ENCODE results near the gene WDR82. TPM values are rescaled to one million over a fixed set of nuclear protein-coding genes. Genes with fewer than 3 reads are reported as not detected.

WDR82 gene, protein sequence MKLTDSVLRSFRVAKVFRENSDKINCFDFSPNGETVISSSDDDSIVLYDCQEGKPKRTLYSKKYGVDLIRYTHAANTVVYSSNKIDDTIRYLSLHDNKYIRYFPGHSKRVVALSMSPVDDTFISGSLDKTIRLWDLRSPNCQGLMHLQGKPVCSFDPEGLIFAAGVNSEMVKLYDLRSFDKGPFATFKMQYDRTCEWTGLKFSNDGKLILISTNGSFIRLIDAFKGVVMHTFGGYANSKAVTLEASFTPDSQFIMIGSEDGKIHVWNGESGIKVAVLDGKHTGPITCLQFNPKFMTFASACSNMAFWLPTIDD
- 73.5 and 90.8 TPM in 2 replicates for total RNA-seq

DNA sequence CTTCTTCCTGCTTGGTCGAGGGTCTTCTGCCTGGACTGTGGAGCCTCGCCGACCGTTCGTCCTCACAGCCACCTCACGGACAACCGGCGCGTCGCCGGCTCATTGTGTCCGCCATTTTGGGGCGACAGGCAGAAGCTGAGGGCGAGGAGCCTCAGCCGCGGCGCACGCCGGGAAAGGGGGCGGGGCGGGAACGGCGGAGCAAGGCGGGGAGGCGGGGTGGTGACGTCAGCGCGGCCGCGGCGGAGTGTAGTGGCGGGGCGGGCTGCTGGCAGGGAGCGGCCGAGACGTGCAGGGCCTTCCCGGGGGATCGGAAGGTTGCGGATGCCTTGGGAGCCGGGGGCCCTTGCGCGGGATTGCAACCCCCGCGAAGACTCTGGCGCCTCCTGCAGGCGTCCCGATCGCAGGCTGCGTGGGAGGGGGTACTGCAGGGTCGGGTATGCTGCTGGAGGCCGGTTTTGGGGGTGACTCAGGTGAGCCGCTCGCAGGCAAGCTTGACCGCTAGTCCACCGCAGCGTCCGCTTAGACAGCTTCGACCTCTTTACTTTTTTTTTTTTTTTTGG is at the start of gene WDR82:
TSS of gene WDR82 (minus strand) at position 140 of the 560 bp plus-strand sequence. CDS start 288 bp downstream, outside the sequence.
- peak; percentile 66 for DNase-seq (ENCODE audit: low read depth)

DNA sequence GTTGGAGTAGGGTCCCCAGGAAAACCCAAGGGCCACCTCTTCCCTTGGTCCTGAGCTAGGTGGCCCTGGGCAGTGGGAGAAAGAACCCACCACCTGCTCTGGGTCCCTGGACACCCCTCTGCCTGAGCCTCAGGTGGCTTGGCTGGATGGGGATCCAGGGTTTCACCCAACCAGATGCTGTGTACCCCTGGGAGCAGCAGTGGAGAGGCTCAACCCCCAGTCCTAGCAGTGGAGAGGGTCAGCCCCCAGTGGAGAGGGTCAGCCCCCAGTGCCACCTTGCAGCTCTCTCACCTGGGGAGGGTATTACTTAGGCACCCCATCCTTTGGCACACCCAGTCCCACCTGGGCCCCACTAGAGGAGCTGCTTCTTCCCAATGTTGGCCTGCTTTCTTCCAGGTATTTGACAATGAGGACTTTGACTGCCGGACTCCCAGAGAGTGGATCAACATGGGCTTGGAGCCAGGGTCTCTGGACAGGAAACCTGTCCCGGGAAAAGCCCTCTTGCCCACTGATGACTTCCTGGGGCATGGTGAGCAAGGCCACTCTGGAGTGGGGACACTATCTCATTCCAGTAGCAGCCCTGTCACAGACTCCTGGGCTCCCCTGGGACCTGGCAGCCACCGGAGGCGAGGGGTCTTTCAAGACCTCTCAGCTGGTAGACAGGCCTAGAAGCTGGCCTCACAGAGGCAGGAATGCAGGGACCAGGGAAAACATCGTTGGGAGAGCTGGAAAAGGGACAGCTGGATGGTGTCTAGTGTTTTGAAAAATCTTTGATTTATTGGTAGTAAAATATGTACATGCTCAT is 49.2 kb upstream of the WDR82 start:
- DNase-seq (ENCODE audit: low read depth), result no peak

DNA sequence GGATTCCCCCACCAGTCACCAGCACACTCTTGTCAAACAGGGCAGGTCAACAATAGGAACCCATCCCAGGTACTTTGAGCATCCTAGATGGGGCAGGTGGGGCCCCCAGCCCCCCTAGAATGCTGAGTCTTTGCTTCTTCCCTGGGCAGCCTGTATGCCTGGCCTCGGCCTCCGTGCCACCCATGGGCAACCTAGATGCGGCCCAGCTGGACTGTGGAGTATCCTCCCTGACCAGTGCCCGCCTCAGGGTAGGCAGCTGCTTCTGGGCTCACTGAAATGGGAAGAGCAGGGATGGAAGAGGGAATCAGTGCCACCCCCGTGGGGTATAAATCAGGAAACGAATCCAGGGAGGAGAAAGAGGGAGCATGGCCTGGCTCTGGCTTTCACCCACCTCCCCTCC is 48.5 kb upstream of the WDR82 start:
- no peak for DNase-seq (ENCODE audit: low read depth)

DNA sequence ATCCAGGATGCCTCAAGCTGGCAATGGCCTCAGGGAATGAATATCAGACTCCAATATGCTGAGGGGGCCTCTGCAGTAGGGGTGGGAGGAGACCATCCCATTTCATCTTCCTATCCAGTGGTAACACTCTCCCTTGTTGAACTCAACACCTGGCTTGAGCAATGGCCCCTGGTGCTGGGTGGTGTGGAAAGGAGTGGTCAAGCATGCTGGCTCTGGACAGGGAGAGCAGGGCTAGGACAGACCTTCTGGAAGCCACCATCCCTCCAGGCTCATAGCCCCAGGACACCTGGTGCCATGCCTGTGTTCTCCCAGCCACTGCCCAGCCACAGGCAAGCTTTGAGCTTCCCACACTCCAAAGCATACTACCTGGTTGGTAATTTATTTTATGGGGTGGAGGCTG is 47.2 kb upstream of the WDR82 start:
- DNase-seq (ENCODE audit: low read depth), result no peak

DNA sequence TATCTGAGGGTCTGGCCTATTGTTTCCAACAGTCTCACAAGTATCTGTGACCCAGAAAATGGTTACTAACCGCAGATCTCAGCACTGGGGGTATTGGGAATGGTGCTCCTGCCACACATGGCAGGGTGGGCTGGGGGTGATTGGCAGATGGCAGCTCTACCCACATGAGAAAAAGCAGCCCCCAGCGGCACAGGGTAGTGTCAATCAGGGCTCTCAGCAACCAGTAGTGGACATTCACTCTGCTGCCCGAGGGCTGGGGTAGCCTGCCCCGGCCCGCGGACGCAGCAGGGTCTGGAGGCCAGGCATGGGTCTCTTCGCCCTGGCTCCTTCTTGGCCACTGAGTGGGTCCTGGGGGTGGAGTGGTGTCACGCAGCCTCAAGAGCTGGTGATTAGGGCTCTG is 46.2 kb upstream of the WDR82 start:
- DNase-seq (ENCODE audit: low read depth), result no peak

DNA sequence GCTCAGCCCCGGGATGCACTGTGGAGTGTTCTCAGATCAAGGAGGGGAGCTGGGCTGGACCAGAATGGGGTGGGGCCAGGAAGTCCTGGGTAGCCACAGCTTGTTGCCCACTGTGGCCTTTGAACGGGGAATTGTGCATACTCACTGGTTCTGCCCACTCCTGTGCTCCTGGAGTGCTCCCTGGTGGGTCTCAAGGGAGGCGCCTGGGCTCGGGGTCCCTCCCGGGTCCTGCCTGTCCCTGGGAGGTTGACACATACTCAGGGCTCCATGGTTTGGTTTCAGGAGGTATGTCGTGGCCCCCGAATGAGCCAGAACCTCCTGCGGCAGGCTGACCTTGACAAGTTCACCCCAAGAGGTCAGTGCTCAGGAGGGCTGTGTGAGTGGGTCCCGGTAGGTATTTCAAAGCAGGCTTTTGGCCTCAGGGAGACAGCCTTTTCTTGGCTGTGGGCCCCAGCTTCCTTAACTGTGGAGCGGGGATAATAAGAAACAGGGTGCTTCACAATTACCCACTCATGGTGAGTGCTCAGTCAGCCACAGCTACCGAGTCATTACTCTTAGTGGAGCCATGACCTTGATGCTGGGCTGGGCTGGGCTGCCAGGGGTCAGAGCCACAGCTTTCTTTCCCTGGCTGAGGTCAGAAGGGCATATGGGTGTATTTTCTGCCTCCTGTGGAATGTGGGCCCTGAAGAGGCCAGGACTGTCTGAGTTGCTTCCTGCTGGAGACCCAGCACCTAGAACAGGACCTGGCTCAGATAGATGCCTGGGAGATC is 45.3 kb upstream of the WDR82 start:
- peak; percentile 16 for DNase-seq (ENCODE audit: low read depth)

DNA sequence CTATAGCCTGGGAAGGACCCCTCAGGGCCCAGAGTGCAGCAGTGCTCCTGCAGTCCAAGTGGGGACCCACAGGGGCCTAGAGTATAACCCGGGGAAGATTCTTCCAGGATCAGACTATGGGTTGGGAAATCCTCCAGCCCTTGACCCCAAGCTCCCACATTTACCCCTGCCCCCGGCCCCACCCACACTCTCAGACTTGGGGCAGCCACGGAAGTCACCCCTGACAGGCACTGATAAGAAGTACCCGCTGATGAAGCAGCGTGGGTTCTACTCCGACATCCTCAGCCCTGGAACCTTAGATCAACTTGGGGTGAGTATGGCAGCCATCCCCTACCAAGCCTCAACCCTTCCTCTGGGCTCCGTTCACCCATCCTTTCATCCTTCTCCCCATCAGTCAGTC is 44.0 kb upstream of the WDR82 start:
- DNase-seq (ENCODE audit: low read depth), result no peak

DNA sequence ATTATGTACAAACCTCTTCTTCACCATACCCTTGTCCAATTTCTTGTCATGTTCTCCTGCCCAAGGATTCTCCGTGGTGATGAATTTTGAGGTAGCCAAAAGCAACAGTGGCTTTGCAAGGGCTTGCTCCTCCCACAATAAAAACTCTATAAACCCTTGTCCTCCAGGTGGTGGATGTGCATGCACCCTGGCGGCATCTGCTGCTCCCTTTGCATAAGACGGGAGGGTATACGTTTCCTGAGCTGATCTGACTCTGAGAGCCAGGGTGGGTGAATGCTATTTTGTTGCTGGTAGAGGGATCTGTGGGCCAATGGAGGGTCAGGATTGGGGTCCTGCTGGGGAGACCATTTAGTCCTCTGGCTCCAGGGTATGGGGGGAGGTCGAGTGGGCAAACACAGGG is 43.0 kb upstream of the WDR82 start:
- no peak for DNase-seq (ENCODE audit: low read depth)

DNA sequence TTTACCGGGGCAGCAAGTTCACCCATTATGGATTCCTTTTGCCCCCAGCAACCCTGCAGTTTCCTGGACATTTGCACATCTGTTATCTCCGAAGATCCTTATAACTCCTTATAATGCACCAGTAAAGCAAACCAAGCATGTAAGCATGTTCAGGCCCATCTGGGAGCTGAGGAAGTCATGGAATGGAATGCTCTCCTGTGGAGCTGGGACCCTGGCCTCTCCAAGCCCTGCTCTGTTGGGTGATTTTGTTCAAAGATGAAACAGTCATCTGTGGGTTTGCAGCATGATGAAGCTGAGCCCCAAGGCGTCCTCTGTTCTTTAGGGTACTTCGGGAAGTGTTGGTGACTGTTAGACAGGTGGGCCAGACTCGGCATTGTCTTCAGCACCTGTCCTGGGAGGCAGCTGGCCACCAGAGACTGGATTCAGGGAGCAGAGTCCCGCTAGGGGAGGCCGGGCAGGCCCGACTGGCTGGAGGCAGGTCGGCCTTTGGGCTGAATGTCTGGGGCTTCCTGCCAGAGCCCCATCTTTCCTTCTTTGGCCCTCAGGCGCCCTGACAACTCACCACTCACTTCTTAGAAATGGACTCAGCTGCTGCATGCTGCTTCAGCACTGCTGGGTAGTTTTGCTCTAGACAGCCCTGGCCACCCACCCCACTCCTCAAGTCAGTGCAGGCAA is 41.6 kb upstream of the WDR82 start:
- DNase-seq (ENCODE audit: low read depth), result no peak

DNA sequence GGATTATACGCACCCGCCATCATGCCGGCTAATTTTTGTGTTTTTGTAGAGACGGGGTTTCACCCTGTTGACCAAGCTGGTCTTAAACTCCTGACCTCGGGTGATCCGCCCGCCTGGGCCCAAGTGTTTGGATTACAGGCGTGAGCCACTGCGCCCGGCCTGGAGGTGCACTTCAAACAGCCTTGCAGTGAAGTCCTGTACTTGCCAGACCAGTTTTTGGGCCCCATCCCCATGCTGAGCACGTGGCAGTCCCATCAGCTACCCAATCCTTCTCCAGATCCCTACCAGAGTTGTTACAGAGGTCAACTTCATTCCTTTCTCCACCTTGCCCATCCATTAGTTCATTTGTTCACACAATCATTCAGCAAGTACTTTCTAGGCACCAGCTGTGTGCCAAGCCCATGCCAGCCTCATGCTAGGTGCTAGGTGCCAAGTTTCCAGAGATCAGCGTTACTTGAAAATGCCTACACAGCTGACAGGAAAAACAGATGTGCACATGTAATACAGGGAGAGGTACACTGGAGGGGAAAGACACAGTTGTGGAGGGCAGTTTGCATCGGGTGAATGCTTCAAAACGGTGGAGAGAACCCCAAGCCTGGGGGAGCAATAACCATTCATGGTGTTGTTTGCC is 39.9 kb upstream of the WDR82 start:
- no peak for DNase-seq (ENCODE audit: low read depth)

DNA sequence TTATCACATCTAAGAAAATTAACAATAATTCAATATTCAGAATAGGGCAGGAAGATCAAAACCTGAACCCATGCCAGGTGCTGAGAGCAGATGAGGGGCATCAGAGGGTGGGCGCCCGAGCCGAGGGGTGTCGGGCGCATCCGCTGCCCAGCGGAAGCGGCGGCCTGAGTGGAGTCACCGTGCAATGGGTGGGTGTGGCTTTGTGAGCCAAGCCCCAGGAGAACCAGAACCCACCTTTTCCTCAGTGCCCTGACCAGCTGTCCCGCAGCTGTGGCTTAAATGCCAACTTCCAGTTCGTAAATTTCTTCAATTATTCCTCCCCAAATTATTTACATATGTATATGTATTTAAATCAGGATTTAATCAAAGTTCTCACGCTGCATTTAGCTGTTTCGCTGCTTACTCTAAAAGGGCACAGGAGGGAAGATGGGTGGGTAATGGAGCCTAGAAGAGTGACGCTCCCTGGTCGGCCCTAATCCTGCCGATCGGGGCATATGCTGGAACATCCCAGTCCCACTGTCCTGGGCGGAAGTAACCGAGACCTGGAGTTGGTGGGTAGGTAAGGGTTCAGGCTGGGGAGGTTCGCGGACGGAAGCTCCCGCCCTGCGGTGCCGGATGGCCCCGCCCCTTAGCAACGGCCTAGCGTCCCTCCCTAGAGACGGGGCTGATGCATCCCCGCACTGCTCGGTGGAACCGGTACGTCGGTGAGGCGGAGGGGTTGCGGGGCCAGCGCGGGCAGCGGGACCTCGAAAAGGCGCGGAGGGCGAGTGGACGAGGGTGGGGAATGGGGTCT is 39.0 kb upstream of the WDR82 start:
- peak; percentile 14 for DNase-seq (ENCODE audit: low read depth)

DNA sequence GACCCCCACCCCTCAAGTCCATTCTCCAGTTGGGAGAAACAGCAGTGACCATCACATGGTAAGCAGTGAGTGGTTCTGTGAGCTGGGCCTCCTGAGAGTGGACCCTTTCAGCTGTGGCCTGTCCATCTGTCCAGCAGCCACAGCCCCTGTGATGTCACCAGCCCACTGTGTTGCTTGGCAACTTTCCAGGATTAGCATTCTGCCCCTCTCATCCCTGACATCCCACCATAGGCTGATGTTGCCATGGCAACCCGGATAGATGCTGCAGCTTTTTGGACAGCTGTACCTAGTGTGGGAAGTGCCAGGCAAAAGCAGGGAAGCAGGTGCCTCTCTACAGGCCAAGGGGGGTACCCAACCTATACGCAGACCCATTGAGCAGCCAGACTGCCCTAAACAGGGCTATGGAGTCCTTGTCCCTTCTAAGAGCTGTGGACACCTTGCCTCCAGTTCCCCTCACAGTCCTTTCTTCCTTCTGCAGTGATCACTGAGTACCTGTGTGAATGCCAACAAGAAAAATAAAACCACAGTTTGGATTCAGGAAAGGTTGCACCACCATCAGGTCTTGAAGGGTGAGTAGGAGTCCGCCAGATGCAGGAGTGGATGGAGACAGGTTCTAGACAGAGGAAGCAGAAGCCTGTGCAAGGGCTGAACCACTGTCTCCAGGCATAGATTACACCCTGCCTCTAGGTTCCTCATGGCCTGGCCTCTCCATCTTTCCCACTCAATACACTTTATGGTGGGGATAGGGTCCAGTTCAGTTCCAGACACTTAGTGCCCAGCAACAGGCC is 37.7 kb upstream of the WDR82 start, which contains the start of gene DNAH1:
TSS of gene DNAH1 (plus strand) at position 343 of the 788 bp plus-strand sequence. CDS start 6,124 bp downstream, outside the sequence.
- no peak for DNase-seq (ENCODE audit: low read depth)

DNA sequence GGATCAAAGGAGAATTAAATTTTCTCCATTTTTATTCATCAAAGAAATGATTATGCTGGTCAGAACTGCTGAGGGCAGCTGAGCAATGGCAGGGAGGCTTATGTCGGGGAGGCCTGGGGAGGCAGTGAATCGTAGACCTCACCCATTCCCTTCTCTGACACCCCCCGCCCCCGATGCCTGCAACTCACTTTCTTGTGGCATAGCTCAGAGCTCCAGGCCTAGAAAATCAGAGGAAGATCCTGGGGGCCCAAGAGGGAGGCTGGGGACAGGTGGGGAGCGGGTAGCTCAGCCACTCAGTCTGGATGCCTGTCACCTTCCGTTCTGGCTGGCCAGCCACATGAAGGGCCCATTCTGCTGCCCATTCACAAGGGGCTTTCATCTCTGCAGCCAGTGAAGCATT is 36.6 kb upstream of the WDR82 start:
- DNase-seq (ENCODE audit: low read depth), result no peak

DNA sequence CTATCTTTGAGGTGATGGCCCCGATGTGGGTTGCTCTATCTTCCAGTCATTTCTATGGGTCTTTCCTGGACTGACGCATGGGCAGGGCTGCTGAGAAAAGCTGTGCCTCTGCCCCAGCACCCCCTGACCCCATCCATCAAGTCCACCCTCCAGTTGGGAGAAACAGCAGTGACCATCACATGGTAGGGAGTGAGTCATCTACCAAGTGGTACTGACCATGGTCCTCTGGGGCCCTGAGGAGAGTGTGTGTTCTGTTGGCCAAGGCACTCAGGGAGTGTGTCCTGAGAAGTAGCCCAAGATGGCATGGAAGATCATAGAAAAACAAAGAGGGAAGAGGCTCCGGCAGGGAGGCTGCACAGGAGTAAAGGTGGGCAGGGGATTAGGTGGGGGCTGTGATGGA is 36.0 kb upstream of the WDR82 start:
- peak; percentile 14 for DNase-seq (ENCODE audit: low read depth)

DNA sequence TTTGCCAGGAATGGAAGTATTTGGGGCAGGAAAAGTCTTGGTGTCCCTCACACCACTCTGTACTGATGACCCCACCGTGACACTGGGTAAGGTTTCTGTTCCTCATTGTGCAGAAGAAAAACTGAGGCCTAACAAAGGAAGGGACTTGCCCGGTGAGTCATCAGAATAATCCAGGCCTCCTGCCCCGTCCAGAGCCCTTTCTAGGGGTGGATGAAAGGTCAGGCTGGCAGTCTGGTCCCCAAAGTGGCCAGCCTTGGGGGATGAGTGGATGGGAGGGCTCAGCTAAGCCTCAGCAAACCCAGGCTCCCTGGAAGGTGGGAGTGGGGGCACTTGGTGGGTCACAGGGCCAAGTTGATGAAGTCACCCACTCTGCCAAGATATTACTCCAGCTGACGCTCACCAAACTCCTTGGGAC is 35.3 kb upstream of the WDR82 start:
- peak; percentile 66 for DNase-seq (ENCODE audit: low read depth)

DNA sequence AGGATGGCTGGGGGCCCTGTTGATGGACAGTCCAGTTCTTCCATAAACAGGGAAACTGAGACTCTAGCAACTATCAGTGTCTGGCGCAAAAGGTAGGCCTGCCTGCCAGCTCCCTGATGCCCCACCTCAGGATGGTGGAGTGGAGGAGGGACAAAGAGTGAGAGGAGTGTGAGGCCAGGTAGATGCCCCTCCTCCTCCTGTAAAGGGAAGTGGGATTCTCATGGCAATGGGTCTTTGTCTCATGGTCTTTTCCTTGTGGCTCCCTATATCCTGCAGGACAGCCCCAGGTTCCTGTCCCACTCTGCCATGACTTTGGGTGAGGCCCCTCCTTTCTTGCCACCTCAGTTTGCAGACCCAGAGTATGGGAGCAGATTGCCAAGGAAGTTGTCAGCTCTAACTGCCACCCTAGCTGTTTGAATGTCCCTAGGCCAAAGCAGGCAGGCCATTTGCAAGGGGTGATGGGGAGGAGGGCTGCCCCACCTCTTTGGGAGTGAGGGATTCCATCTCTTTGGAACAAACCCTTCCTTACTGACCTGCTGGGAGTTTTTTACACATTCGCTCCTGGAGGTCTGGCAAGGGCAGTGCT is 34.8 kb upstream of the WDR82 start:
- DNase-seq (ENCODE audit: low read depth), result no peak

DNA sequence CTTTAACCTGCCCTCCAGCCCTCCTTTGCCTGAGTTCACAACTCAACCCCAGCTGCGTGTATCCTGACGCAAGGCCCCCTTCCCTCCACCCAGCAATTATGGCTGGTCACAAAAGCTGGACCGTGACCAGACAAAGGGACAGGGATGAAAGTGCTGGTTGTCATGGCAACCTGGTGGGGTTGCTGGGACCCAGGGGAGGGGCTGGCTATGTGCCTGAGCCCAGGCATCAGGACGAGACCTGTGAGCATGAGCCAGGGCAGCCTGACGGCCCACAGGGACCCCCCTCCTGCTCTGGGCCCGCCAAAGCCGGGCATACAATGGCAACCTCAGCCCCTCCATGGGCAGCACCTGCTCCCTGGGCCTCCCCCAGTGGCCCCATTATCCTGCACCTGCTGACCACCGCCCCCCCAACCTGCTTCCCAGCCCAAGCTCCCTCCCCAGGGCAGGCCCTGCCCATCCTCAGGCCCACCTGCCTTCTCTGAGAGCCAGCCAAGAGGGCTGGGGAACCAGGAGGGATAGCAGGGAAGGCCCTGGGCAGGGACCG is 33.2 kb upstream of the WDR82 start:
- no peak for DNase-seq (ENCODE audit: low read depth)

DNA sequence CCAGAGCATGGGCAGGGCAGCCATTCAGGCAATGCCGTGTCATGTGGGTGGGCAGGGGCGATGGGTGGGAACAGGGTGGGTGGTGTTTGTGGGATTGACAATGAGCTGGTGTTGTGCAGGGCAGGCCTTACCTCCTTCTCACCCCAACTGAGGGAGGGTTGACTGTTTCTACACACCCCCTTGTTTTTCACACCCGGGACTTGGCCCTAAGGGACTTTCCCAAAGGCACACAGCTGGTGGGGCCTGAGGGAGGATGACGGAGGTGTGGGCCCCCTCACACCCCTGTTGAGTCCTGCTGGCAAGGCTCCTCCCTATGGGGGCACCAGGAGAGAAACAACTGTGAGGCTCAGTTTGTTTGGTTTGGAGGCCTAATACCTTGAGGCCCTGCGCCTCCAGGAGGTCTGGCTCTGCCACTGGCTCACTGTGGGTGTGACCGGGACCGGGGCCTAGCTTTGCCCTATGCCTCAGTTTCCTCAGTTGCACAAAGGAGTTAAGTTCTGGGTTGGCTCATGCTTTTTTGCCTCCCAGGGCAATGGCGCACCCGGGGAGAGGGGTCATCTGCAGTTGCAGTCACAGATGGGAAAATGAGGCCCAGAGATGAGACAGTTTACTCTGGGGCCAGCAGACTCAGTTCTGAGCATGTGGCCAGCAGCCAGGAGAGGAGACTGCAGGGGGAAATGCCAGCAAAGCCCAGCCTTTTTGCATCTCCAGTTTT is 32.6 kb upstream of the WDR82 start:
- DNase-seq (ENCODE audit: low read depth), result no peak

Measured in renal cortical epithelial cell (primary cell).